GM06990 (cell line): Measurements from ENCODE around the gene WFIKKN1.

ENCODE experiments used
- DNase-seq: peaks from one replicate; pipeline ENCODE4 v3.0.0-alpha.2; 2011; ENCODE audit not compliant: insufficient read length; ENCODE audit errors: extremely low read depth
- H3K27me3 ChIP-seq: replicated peaks from 2 replicates; pipeline ENCODE4 v1.6.0; 2011; ENCODE audit warnings: low read length; ENCODE audit not compliant: control insufficient read depth, insufficient read depth
- H3K36me3 ChIP-seq: 2 replicates; pipeline ENCODE4 v1.5.1; 2011; ENCODE audit warnings: low read length; ENCODE audit not compliant: control insufficient read depth, insufficient read depth
- H3K4me3 ChIP-seq: replicated peaks from 2 replicates; pipeline ENCODE4 v1.5.1; 2011; ENCODE audit warnings: low read depth, mild to moderate bottlenecking, control low read depth, low read length
- TF ChIP-seq, protein P1 (sequence below): IDR thresholded peaks from 2 replicates; pipeline ENCODE4 v1.5.1; 2011; ENCODE audit warnings: low read length, control low read depth, mild to moderate bottlenecking, inconsistent platforms; ENCODE audit not compliant: insufficient read depth, poor library complexity, severe bottlenecking

Gene WFIKKN1

DNA sequence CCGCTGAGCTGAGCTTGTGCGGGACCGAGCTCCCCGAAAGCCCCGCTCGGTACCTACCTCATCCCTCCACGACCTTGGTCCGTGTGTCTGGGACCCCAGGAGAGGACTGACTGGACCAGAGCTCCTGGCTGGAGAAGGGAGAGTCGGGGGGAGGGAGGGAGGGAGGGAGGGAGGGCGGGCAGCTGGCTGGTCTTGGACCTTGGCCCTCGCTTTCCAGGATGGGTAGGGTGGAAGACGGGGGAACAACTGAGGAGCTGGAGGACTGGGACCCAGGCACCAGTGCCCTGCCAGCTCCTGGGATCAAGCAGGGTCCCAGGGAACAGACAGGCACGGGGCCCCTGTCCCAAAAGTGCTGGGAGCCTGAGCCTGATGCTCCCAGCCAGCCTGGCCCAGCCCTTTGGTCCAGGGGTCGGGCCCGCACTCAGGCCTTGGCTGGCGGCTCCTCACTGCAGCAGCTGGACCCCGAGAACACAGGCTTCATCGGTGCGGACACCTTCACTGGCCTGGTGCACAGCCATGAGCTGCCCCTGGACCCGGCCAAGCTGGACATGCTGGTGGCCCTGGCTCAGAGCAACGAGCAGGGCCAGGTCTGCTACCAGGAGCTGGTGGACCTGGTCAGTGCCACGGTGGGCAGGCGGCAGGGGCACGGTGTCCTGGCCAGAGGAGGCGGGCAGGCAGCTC, 45.2 kb downstream of the WFIKKN1 start:
- no peak for DNase-seq
- H3K4me3 ChIP-seq: no peak overlapping the region

DNA sequence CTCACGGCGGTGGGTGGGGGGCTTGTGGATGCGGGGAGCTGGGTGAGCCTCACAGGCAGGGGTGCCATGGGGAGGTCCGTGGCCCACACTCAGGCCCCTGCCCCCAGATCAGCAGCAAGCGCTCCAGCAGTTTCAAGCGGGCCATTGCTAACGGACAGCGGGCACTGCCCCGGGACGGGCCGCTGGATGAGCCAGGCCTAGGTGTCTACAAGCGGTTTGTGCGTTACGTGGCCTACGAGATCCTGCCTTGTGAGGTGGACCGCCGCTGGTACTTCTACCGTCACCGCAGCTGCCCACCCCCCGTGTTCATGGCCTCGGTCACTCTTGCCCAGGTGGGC, 45.7 kb downstream of the WFIKKN1 start:
- no peak overlapping the region for H3K4me3 ChIP-seq
- TF ChIP-seq, protein P1, sequence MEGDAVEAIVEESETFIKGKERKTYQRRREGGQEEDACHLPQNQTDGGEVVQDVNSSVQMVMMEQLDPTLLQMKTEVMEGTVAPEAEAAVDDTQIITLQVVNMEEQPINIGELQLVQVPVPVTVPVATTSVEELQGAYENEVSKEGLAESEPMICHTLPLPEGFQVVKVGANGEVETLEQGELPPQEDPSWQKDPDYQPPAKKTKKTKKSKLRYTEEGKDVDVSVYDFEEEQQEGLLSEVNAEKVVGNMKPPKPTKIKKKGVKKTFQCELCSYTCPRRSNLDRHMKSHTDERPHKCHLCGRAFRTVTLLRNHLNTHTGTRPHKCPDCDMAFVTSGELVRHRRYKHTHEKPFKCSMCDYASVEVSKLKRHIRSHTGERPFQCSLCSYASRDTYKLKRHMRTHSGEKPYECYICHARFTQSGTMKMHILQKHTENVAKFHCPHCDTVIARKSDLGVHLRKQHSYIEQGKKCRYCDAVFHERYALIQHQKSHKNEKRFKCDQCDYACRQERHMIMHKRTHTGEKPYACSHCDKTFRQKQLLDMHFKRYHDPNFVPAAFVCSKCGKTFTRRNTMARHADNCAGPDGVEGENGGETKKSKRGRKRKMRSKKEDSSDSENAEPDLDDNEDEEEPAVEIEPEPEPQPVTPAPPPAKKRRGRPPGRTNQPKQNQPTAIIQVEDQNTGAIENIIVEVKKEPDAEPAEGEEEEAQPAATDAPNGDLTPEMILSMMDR: no peak

More for the DNA sequence above, 45.2 kb downstream of the WFIKKN1 start:
- Histone ChIP-seq H3K36me3 (peaks cover 19% of the 10 kb centered on the region), H3K27me3 (no peaks in the 10 kb centered on the region)
- TF ChIP-seq, protein P1: no peak

DNA sequence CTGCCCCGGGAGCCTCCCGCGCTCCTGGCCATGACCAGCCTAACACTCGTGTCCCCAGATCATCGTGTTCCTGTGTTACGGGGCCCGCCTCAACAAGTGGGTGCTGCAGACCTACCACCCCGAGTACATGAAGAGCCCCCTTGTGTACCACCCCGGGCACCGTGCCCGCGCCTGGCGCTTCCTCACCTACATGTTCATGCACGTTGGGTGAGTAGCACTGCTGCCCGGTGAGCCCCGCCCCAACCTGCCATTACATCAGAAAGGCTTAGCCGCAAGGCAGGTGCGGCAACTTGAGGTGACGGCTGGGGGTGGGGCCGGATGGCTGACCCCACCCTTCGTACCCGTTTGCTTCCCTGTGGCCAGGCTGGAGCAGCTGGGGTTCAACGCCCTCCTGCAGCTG, 46.1 kb downstream of the WFIKKN1 start:
- no peak for DNase-seq
- peaks cover 19% of the 10 kb centered on the region for H3K36me3 ChIP-seq
- H3K4me3 ChIP-seq: no peak overlapping the region
- no peaks in the 10 kb centered on the region for H3K27me3 ChIP-seq
- TF ChIP-seq, protein P1: no peak

More for the DNA sequence above, 45.7 kb downstream of the WFIKKN1 start:
- H3K36me3 ChIP-seq: peaks cover 16% of the 10 kb centered on the region
- no peak for DNase-seq
- H3K27me3 ChIP-seq: no peaks in the 10 kb centered on the region

DNA sequence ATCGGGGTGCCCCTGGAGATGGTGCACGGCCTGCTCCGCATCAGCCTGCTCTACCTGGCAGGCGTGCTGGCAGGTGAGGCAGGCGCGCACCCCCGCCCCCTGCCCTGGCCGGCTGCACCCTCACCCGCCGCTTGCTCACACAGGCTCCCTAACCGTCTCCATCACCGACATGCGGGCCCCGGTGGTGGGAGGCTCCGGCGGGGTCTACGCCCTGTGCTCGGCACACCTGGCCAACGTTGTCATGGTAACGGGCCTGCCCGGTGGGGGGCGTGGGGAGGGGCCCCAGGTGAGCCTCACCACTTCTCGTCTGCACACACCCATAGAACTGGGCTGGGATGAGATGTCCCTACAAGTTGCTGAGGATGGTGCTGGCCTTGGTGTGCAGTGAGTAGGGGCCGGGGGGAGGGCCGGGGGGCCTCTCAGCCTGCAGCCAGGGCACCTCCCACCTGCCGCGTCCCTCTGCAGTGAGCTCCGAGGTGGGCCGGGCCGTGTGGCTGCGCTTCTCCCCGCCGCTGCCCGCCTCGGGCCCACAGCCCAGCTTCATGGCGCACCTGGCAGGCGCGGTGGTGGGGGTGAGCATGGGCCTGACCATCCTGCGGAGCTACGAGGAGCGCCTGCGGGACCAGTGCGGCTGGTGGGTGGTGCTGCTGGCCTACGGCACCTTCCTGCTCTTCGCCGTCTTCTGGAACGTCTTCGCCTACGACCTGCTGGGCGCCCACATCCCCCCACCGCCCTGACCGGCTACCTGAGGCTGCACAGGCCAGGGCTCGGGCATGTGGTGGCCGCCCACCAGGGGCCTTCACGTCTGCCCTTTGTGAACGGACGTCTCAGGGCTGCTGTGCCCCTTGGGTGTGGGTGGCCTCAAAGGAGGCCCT, 46.8 kb downstream of the WFIKKN1 start:
- H3K4me3 ChIP-seq: no peak overlapping the region
- no peaks in the 10 kb centered on the region for H3K27me3 ChIP-seq
- peaks cover 21% of the 10 kb centered on the region for H3K36me3 ChIP-seq
- no peak for DNase-seq
- TF ChIP-seq, protein P1: no peak

DNA sequence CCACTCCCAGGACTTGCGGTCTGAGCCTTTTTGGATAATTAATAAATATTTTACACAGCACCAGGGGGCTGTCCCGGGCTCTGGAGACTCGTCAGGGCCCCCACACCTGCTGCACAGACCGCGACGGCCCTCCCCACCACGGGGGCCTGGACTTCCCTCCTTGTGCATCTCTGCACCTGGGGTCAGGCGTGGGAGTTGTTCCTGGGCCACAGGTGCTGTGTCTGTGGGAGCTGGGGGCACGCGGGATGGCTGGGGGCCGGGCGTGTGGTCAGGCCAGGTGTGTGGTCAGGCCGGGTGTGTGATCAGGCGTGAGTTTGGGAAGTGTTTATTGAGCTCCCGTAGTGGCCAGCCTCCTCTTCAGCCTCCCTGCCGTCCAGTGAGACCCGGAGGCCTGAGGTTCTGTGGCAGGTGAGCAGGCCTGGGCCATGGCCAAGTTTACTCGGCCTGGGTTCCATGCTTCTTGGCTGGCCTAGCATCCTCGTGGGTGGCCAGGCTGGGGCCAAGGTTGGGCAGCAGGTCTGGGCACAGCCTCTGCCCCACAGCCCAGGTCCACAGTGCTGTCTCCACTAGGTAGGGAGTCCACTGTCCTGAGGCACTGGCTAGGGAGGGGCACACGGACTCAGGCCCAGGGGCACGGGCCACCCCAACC, 47.5 kb downstream of the WFIKKN1 start:
- DNase-seq: no peak
- Histone ChIP-seq H3K27me3 (no peaks in the 10 kb centered on the region), H3K4me3 (no peak overlapping the region), H3K36me3 (peaks cover 20% of the 10 kb centered on the region)
- TF ChIP-seq, protein P1: no peak
